Panc1 (cell line): ENCODE results near the gene FLRT1.

ENCODE experiments used
- POLR2AphosphoS5 ChIP-seq: IDR thresholded peaks from 2 replicates; pipeline ENCODE4 v1.6.1; 2012; ENCODE audit warnings: mild to moderate bottlenecking, low read depth, low read length, moderate library complexity
- TF ChIP-seq, protein P1 (sequence below): fragments of 450-650 bp; IDR thresholded peaks from 2 replicates; pipeline ENCODE4 v1.5.1; 2017; ENCODE audit warnings: mild to moderate bottlenecking

DNA sequence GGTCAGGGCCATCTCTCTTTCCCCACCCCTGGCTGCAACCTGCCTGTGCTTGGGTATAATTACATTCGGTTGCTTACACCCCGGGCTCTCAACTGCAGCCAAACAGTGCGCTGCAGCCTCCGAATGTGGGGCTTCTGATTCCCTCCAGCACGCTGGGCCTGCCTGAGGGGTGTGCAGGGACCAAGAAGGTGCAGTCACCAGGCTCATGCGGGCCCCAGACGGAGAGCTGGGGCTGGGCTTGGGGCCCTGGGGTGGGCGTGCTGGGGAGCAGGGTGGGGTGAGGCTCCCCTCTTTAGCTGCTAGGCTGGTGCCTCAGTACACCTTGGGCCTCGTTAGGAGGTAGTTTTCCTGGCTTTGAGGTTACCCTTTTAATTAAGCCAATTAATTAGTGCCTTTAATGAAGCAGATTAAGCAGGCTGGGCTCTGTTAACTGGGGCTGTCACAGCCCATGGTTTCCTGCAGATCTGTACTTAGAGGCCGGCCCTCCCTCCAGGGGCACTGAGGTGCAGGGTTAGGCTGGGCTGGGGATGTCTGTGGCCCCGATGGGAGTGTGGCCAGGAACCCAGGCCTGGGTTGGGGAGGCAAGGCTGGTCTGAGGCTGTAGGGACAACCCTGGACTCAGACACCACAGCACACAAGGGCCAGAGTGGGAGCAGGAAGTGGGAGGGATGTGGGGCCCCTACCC lies 17.3 kb downstream of the FLRT1 start:
- TF ChIP-seq, protein P1, sequence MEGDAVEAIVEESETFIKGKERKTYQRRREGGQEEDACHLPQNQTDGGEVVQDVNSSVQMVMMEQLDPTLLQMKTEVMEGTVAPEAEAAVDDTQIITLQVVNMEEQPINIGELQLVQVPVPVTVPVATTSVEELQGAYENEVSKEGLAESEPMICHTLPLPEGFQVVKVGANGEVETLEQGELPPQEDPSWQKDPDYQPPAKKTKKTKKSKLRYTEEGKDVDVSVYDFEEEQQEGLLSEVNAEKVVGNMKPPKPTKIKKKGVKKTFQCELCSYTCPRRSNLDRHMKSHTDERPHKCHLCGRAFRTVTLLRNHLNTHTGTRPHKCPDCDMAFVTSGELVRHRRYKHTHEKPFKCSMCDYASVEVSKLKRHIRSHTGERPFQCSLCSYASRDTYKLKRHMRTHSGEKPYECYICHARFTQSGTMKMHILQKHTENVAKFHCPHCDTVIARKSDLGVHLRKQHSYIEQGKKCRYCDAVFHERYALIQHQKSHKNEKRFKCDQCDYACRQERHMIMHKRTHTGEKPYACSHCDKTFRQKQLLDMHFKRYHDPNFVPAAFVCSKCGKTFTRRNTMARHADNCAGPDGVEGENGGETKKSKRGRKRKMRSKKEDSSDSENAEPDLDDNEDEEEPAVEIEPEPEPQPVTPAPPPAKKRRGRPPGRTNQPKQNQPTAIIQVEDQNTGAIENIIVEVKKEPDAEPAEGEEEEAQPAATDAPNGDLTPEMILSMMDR, result no peak
- TF ChIP-seq POLR2AphosphoS5, result no peak
